H9 (cell line): ENCODE measurements around the gene ZBTB9. TPM values are rescaled to one million over a fixed set of nuclear protein-coding genes. Genes with fewer than 3 reads are reported as not detected.
A peak's percentile ranks its signal among the peaks of the same experiment; 100 is the strongest.

Experiments used
- DNase-seq: peaks from one replicate; pipeline ENCODE4 v3.0.0-alpha.2; 2017
- H2AFZ ChIP-seq: one replicate; pipeline ENCODE4 v1.6.1; 2013; ENCODE audit warnings: mild to moderate bottlenecking, low read length, control low read depth, moderate library complexity
- H2AK5ac ChIP-seq: 2 replicates; pipeline ENCODE4 v1.6.1; 2013; ENCODE audit warnings: low read length, control low read depth, mixed read lengths; ENCODE audit not compliant: insufficient read length
- H2BK120ac ChIP-seq: one replicate; pipeline ENCODE4 v1.6.1; 2013; ENCODE audit warnings: low read depth, mild to moderate bottlenecking, low read length, control low read depth, inconsistent platforms; ENCODE audit not compliant: poor library complexity, severe bottlenecking
- H2BK12ac ChIP-seq: 2 replicates; pipeline ENCODE4 v1.6.1; 2013; ENCODE audit warnings: low read length, control low read depth, mixed read lengths, low read depth; ENCODE audit not compliant: insufficient read length
- H2BK15ac ChIP-seq: 2 replicates; pipeline ENCODE4 v1.6.1; 2013; ENCODE audit warnings: low read depth, low read length, control low read depth
- H2BK20ac ChIP-seq: one replicate; pipeline ENCODE4 v1.6.1; 2013; ENCODE audit warnings: low read depth, mild to moderate bottlenecking, low read length, control low read depth, inconsistent platforms; ENCODE audit not compliant: poor library complexity, severe bottlenecking
- H2BK5ac ChIP-seq: 2 replicates; pipeline ENCODE4 v1.6.1; 2013; ENCODE audit warnings: low read length, control low read depth, mixed read lengths; ENCODE audit not compliant: insufficient read length
- H3K14ac ChIP-seq: 2 replicates; pipeline ENCODE4 v1.6.1; 2013; ENCODE audit warnings: low read length, control low read depth; ENCODE audit not compliant: insufficient read depth
- H3K18ac ChIP-seq: 2 replicates; pipeline ENCODE4 v1.6.1; 2013; ENCODE audit warnings: low read depth, mild to moderate bottlenecking, mixed read lengths, low read length, control low read depth; ENCODE audit not compliant: insufficient read length
- H3K23ac ChIP-seq: 2 replicates; pipeline ENCODE4 v1.6.1; 2013; ENCODE audit warnings: low read length, control low read depth, mixed read lengths, low read depth; ENCODE audit not compliant: insufficient read length
- H3K23me2 ChIP-seq: 2 replicates; pipeline ENCODE4 v1.6.1; 2013; ENCODE audit warnings: low read depth, mild to moderate bottlenecking, mixed read lengths, low read length, control low read depth; ENCODE audit not compliant: insufficient read length, poor library complexity, severe bottlenecking
- H3K27ac ChIP-seq: 2 replicates; pipeline ENCODE4 v1.5.1; 2013; ENCODE audit warnings: low read length, control low read depth, mixed read lengths, low read depth; ENCODE audit not compliant: insufficient read length
- H3K27me3 ChIP-seq: 2 replicates; pipeline ENCODE4 v1.6.1; 2013; ENCODE audit warnings: low read length, control low read depth, inconsistent platforms; ENCODE audit not compliant: insufficient read depth
- H3K4ac ChIP-seq: 2 replicates; pipeline ENCODE4 v1.6.1; 2013; ENCODE audit warnings: low read depth, mild to moderate bottlenecking, control low read depth, inconsistent platforms, low read length, moderate library complexity
- H3K4me1 ChIP-seq: 2 replicates; pipeline ENCODE4 v1.6.1; 2013; ENCODE audit warnings: low read length, control low read depth, inconsistent platforms; ENCODE audit not compliant: insufficient read depth
- H3K4me2 ChIP-seq: 2 replicates; pipeline ENCODE4 v1.6.1; 2013; ENCODE audit warnings: low read length, control low read depth, mixed read lengths; ENCODE audit not compliant: insufficient read length, insufficient read depth
- H3K56ac ChIP-seq: 2 replicates; pipeline ENCODE4 v1.6.1; 2013; ENCODE audit warnings: low read depth, mild to moderate bottlenecking, mixed read lengths, low read length, control low read depth; ENCODE audit not compliant: insufficient read length
- H3K79me1 ChIP-seq: 2 replicates; pipeline ENCODE4 v1.6.1; 2013; ENCODE audit warnings: low read depth, mild to moderate bottlenecking, moderate library complexity, low read length, control low read depth, inconsistent platforms; ENCODE audit not compliant: insufficient read depth, poor library complexity, severe bottlenecking
- H3K79me2 ChIP-seq: 2 replicates; pipeline ENCODE4 v1.6.1; 2013; ENCODE audit warnings: low read length, control low read depth, inconsistent platforms; ENCODE audit not compliant: insufficient read depth
- H3K9ac ChIP-seq: 2 replicates; pipeline ENCODE4 v1.6.1; 2013; ENCODE audit warnings: low read length, control low read depth, mixed read lengths; ENCODE audit not compliant: insufficient read length; ENCODE audit errors: extremely low read depth
- H3K9me3 ChIP-seq: one replicate; pipeline ENCODE4 v1.6.1; 2013; ENCODE audit warnings: low read depth, low read length, inconsistent platforms; ENCODE audit not compliant: control insufficient read depth
- H3T11ph ChIP-seq: one replicate; pipeline ENCODE4 v1.6.1; 2013; ENCODE audit warnings: mild to moderate bottlenecking, low read length, control low read depth, inconsistent platforms
- H4K20me1 ChIP-seq: one replicate; pipeline ENCODE4 v1.6.1; 2013; ENCODE audit not compliant: control insufficient read depth, insufficient read length, insufficient read depth
- H4K5ac ChIP-seq: 2 replicates; pipeline ENCODE4 v1.6.1; 2013; ENCODE audit warnings: low read depth, mild to moderate bottlenecking, mixed read lengths, low read length, control low read depth; ENCODE audit not compliant: insufficient read length
- H4K8ac ChIP-seq: replicated peaks from 2 replicates; pipeline ENCODE4 v1.6.1; 2013; ENCODE audit warnings: low read length, control low read depth, mixed read lengths, low read depth; ENCODE audit not compliant: insufficient read length
- H4K91ac ChIP-seq: 2 replicates; pipeline ENCODE4 v1.6.1; 2013; ENCODE audit warnings: low read depth, mild to moderate bottlenecking, moderate library complexity, mixed read lengths, low read length, control low read depth; ENCODE audit not compliant: insufficient read length
- H3K27ac Mint-ChIP-seq, 3 experiments: 2 replicates in 2 of 3; 3 replicates in 1 of 3; pipeline ENCODE4 v1.8.0; 2020 to 2021; ENCODE audit warnings: mixed read lengths in 3 of 3, mild to moderate bottlenecking in 1 of 3, moderate library complexity in 1 of 3
- H3K27me3 Mint-ChIP-seq: 2 replicates; pipeline ENCODE4 v1.8.0; 2021; ENCODE audit warnings: low read depth, mild to moderate bottlenecking, moderate library complexity, mixed read lengths
- H3K36me3 Mint-ChIP-seq, 3 experiments: 2 replicates in 2 of 3; 3 replicates in 1 of 3; pipeline ENCODE4 v1.8.0; 2020 to 2021; ENCODE audit warnings: low read depth in 3 of 3, mixed read lengths in 3 of 3; ENCODE audit not compliant: insufficient read depth in 1 of 3
- H3K4me1 Mint-ChIP-seq, 2 experiments: 2 replicates each; pipeline ENCODE4 v1.8.0; 2020; ENCODE audit warnings: mixed read lengths in 2 of 2
- H3K4me3 Mint-ChIP-seq, 2 experiments: 2 replicates in 1 of 2; 3 replicates in 1 of 2; pipeline ENCODE4 v1.8.0; 2020 to 2021; ENCODE audit warnings: mild to moderate bottlenecking in 2 of 2, mixed read lengths in 2 of 2, moderate library complexity in 1 of 2
- H3K9me3 Mint-ChIP-seq, 2 experiments: 2 replicates in 1 of 2; 3 replicates in 1 of 2; pipeline ENCODE4 v1.8.0; 2020; ENCODE audit warnings: mild to moderate bottlenecking in 2 of 2, mixed read lengths in 2 of 2, moderate library complexity in 1 of 2
- CTCF ChIP-seq: fragments of 200-600 bp; sonication (generic); conservative IDR thresholded peaks from 3 replicates; pipeline ENCODE4 v1.8.0; 2021; ENCODE audit warnings: antibody characterized with exemption, mild to moderate bottlenecking
- WGBS: extraction: QIAGEN DNeasy Blood & Tissue Kit; methylation state at CpG from one replicate; pipeline ENCODE4 v1.1.7; 2013; ENCODE audit warnings: missing lambda C conversion rate, low lambda C conversion rate, mixed read lengths; ENCODE audit not compliant: insufficient read length; ENCODE audit errors: extremely low coverage; 5-methylcytosine and 5-hydroxymethylcytosine counted together
- total RNA-seq: library from RNA; stranded (reverse); gene quantifications from 2 replicates; pipeline ENCODE4 v1.2.1, GENCODE V29; 2021

The ZBTB9 gene
- total RNA-seq, 1 experiment from 2014 or later: 53.1 TPM

- WGBS: no CpG with 5 or more reads among the region's 25 CpGs
- Histone ChIP-seq H3K56ac (no peak overlapping the region), H3K18ac (peak overlapping the region; percentile 6), H2AFZ (no peak overlapping the region), H3K23ac (no peak overlapping the region), H4K8ac (no peak overlapping the region), H3K4me1 (peaks cover 3% of the 10 kb centered on the region; the same call in 1 of the 2 replicates), H3K14ac (no peak overlapping the region; the same call in 1 of the 2 replicates), H3K27me3 (no peaks in the 10 kb centered on the region), H3K79me2 (peaks cover 10% of the 10 kb centered on the region; the same call in 1 of the 2 replicates), H3K9ac (peak overlapping the region; percentile 81), H3K23me2 (peaks cover 21% of the 10 kb centered on the region), H3K4ac (no peak overlapping the region), H3T11ph (no peak overlapping the region), H3K9me3 (no peaks in the 10 kb centered on the region), H2BK20ac (no peak overlapping the region), H2BK15ac (no peak overlapping the region), H4K20me1 (no peaks in the 10 kb centered on the region), H2BK12ac (no peak overlapping the region), H3K27ac (peak overlapping the region; percentile 6), H4K91ac (no peak overlapping the region), H2BK120ac (no peak overlapping the region), H2AK5ac (no peak overlapping the region), H3K79me1 (no peaks in the 10 kb centered on the region), H4K5ac (no peak overlapping the region), H3K4me2 (peak overlapping the region; percentile 96), H2BK5ac (no peak overlapping the region)
- peak overlapping the region; percentile 97 to 100 (median 98) for H3K27ac Mint-ChIP-seq
- H3K9me3 Mint-ChIP-seq: no peaks in the 10 kb centered on the region
- H3K4me1 Mint-ChIP-seq: peaks cover 51 to 63% of the 10 kb centered on the region in 2 experiments
- H3K4me3 Mint-ChIP-seq: peak overlapping the region; percentile 97 to 98
- TF ChIP-seq CTCF: no peak
- DNase-seq: peak; percentile 37
- H3K27me3 Mint-ChIP-seq: peaks cover 1% of the 10 kb centered on the region
- peaks cover 31 to 54% (median 49%) of the 10 kb centered on the region in 3 experiments for H3K36me3 Mint-ChIP-seq
Measured at GRCh38 chr6:33417128-33417902, 37.1 kb upstream of the ZBTB9 start.
